Smooth muscle cell (in vitro differentiated cells): Measurements from ENCODE around the gene COL6A5. TPM values are rescaled to one million over a fixed set of nuclear protein-coding genes. Genes with fewer than 3 reads are reported as not detected.

Experiments
- DNase-seq: peaks from one replicate; lab custom pipeline; 2025; ENCODE audit not compliant: unreplicated experiment; lab: John Stamatoyannopoulos, UW
- H2AFZ ChIP-seq: fragments of 200-600 bp; sonication (generic); 2 replicates; pipeline ENCODE4 v1.6.0; 2016; ENCODE audit warnings: antibody characterized with exemption, low read depth, mild to moderate bottlenecking
- H3F3A ChIP-seq: fragments of 200-600 bp; sonication (generic); 2 replicates; pipeline ENCODE4 v1.6.0; 2017; ENCODE audit warnings: antibody characterized with exemption, low read depth
- H3K27ac ChIP-seq: fragments of 200-600 bp; sonication (generic); 2 replicates; pipeline ENCODE4 v1.5.1; 2016; ENCODE audit warnings: low read depth, mild to moderate bottlenecking
- H3K27me3 ChIP-seq: fragments of 200-600 bp; sonication (generic); 2 replicates; pipeline ENCODE4 v1.6.1; 2016; ENCODE audit warnings: low read depth, mild to moderate bottlenecking
- H3K36me3 ChIP-seq: fragments of 200-600 bp; sonication (generic); 2 replicates; pipeline ENCODE4 v1.5.1; 2016; ENCODE audit warnings: low read depth
- H3K4me1 ChIP-seq: fragments of 200-600 bp; sonication (generic); 2 replicates; pipeline ENCODE4 v1.5.1; 2016; ENCODE audit warnings: low read depth
- H3K4me2 ChIP-seq: fragments of 200-600 bp; sonication (generic); 2 replicates; pipeline ENCODE4 v1.6.0; 2016; ENCODE audit warnings: mild to moderate bottlenecking
- H3K4me3 ChIP-seq: fragments of 200-600 bp; sonication (generic); 2 replicates; pipeline ENCODE4 v1.5.1; 2016; ENCODE audit warnings: mild to moderate bottlenecking
- H3K79me2 ChIP-seq: fragments of 200-600 bp; sonication (generic); 2 replicates; pipeline ENCODE4 v1.6.0; 2016; ENCODE audit warnings: low read depth, mild to moderate bottlenecking
- H3K9ac ChIP-seq: fragments of 200-600 bp; sonication (generic); 2 replicates; pipeline ENCODE4 v1.6.0; 2016; ENCODE audit warnings: low read depth
- H3K9me3 ChIP-seq: fragments of 200-600 bp; sonication (generic); replicated peaks from 2 replicates; pipeline ENCODE4 v1.5.1; 2016; ENCODE audit warnings: low read depth
- H4K20me1 ChIP-seq: fragments of 200-600 bp; sonication (generic); 2 replicates; pipeline ENCODE4 v1.6.0; 2016; ENCODE audit warnings: low read depth
- WGBS: methylation state at CpG from one replicate; pipeline ENCODE4 v1.1.7; 2016; ENCODE audit warnings: low lambda C conversion rate; 5-methylcytosine and 5-hydroxymethylcytosine counted together
- polyA plus RNA-seq: library from polyadenylated mRNA; unstranded; fragments of >200 nt; fragmentation: Nextera tagmentation; extraction: Ambion mirVana; gene quantifications from 2 replicates; pipeline ENCODE4 v1.2.1, GENCODE V29; 2016
- total RNA-seq: library from RNA; depleted of rRNA; stranded (reverse); fragments of >200 nt; gene quantifications from 2 replicates; pipeline ENCODE4 v1.2.3, GENCODE V29; 2014
- TF ChIP-seq, protein P1 (sequence below): fragments of 200-600 bp; sonication (generic); IDR thresholded peaks from 2 replicates; pipeline ENCODE4 v1.5.1; 2017; ENCODE audit warnings: borderline replicate concordance, mild to moderate bottlenecking, antibody characterized with exemption; ENCODE audit not compliant: insufficient read depth, poor library complexity, severe bottlenecking

Gene COL6A5
- total and polyA plus RNA-seq, 2 experiments from 2014 or later, result 1.2 TPM; not detected in 1

DNA sequence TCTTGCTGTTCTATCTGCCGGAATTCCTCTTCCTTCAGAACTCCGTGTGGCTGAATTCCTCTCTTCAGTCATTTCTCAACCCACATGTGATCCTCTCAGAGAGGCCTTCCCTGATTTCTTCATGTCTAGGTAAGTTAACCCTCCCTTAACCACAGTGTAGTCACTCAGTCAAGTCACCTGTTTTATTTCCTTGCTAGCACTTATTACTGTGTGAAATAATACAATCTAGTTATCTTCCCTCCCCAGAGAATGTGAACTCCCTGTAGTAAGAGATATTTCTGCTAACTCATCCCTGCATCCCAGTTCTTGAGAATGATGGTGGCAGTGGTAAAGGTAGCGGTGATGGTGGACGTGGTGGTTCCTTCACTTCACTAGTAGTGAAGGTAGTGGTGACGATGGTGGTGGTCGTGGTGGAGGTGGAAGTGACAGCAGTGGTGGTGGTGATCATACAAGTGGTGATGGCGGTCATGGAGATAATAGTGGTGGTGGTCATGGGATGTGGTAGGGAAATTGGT lies 33.3 kb downstream of the COL6A5 start:
- H3K4me1 ChIP-seq, result no peaks in the 10 kb centered on the region
- no peak overlapping the region for H3K9ac ChIP-seq
- DNase-seq, result no peak
- peak overlapping the region; percentile 14 for H3K4me2 ChIP-seq
- no peaks in the 10 kb centered on the region for H3K27me3 ChIP-seq
- TF ChIP-seq, protein P1, sequence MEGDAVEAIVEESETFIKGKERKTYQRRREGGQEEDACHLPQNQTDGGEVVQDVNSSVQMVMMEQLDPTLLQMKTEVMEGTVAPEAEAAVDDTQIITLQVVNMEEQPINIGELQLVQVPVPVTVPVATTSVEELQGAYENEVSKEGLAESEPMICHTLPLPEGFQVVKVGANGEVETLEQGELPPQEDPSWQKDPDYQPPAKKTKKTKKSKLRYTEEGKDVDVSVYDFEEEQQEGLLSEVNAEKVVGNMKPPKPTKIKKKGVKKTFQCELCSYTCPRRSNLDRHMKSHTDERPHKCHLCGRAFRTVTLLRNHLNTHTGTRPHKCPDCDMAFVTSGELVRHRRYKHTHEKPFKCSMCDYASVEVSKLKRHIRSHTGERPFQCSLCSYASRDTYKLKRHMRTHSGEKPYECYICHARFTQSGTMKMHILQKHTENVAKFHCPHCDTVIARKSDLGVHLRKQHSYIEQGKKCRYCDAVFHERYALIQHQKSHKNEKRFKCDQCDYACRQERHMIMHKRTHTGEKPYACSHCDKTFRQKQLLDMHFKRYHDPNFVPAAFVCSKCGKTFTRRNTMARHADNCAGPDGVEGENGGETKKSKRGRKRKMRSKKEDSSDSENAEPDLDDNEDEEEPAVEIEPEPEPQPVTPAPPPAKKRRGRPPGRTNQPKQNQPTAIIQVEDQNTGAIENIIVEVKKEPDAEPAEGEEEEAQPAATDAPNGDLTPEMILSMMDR, result no peak
- H3K4me3 ChIP-seq, result no peak overlapping the region
- no peaks in the 10 kb centered on the region for H3F3A ChIP-seq
- H4K20me1 ChIP-seq, result no peaks in the 10 kb centered on the region
- no peaks in the 10 kb centered on the region for H3K9me3 ChIP-seq
- peak overlapping the region; percentile 65 for H3K27ac ChIP-seq
- no peaks in the 10 kb centered on the region for H3K79me2 ChIP-seq
- H2AFZ ChIP-seq, result no peak overlapping the region
- 81% methylated on average over 7 of the region's 7 CpGs for WGBS
- H3K36me3 ChIP-seq, result no peaks in the 10 kb centered on the region

DNA sequence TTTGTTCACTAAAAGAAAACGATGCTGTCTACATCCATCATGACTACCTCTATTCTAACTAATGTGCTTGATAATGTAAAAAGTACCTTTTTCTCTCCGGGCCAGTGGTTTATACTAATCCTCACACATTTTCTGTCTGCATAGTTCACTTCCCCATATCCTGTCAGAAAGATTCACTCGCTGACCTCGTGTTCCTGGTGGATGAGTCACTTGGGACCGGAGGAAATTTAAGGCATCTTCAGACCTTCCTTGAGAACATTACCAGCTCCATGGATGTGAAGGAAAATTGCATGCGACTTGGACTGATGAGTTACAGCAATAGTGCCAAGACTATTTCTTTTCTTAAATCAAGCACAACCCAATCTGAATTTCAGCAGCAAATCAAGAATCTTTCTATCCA lies 33.8 kb downstream of the COL6A5 start:
- no peak for DNase-seq
- Histone ChIP-seq H3K9ac (no peak overlapping the region), H3K27ac (peak overlapping the region; percentile 65), H3K27me3 (no peaks in the 10 kb centered on the region), H4K20me1 (no peaks in the 10 kb centered on the region), H3K36me3 (no peaks in the 10 kb centered on the region), H2AFZ (no peak overlapping the region), H3K9me3 (no peaks in the 10 kb centered on the region), H3K4me3 (no peak overlapping the region), H3F3A (no peaks in the 10 kb centered on the region), H3K4me2 (peak overlapping the region; percentile 14), H3K4me1 (no peaks in the 10 kb centered on the region), H3K79me2 (no peaks in the 10 kb centered on the region)
- 45% methylated on average over 6 of the region's 6 CpGs for WGBS
- TF ChIP-seq, protein P1, result no peak

DNA sequence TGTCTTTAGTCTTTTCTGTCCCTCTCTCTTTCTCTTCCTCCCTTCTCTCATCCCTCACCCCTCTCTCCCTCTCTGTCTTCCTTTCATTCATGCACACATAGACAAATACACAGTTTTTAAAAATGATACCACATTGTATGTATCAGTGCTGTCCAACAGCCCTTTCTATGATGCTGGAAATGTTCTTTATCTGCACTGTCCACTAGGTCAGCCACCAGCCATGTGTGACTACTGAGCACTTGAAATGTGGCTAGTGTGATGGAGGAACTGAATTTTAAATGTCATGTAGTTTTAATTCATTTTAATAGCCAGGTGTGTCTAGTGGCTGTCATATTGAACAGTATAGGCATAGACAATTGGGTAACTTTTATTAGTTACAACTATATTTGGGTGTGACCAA lies 34.9 kb downstream of the COL6A5 start:
- Histone ChIP-seq H3K4me1 (no peaks in the 10 kb centered on the region), H3K36me3 (no peaks in the 10 kb centered on the region), H3K27ac (no peak overlapping the region), H3K4me2 (no peak overlapping the region), H4K20me1 (no peaks in the 10 kb centered on the region), H2AFZ (no peak overlapping the region), H3K79me2 (no peaks in the 10 kb centered on the region), H3K4me3 (no peak overlapping the region), H3K9me3 (no peaks in the 10 kb centered on the region), H3K9ac (no peak overlapping the region), H3F3A (no peaks in the 10 kb centered on the region), H3K27me3 (no peaks in the 10 kb centered on the region)
- TF ChIP-seq, protein P1, result no peak
- no peak for DNase-seq

DNA sequence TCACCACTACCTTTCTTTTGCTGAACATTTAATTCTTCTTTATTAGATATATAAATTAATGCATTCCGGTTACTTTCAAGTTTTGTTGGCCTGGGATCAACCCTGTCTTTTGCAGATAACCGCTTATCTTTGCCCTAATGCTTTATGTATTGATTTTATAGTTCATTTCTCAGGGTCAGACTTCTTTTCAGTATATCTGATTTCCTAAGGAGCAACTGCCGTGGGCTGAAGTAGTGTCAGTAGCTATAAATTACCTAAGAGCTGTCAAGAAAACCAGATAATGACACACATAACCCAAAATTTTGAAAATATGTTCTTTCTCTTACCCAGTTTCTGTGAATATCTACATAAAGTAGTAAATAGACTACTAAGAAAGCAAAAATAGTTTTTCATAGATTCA lies 38.0 kb downstream of the COL6A5 start:
- Histone ChIP-seq H3K4me3 (no peak overlapping the region), H3K9me3 (no peaks in the 10 kb centered on the region), H3K4me2 (no peak overlapping the region), H3K27ac (no peak overlapping the region), H3F3A (no peaks in the 10 kb centered on the region), H3K4me1 (no peaks in the 10 kb centered on the region), H3K36me3 (no peaks in the 10 kb centered on the region), H2AFZ (no peak overlapping the region), H3K27me3 (no peaks in the 10 kb centered on the region), H3K9ac (no peak overlapping the region), H3K79me2 (no peaks in the 10 kb centered on the region), H4K20me1 (no peaks in the 10 kb centered on the region)
- TF ChIP-seq, protein P1, result no peak
- whole genome bisulfite sequencing, result 85% methylated on average over 3 of the region's 3 CpGs
- DNase-seq, result no peak
